Calu3 (cell line): ENCODE results near the gene HDAC4. TPM values are rescaled to one million over a fixed set of nuclear protein-coding genes. Genes with fewer than 3 reads are reported as not detected.

ENCODE experiments used
- BruUV-seq: library from RNA; stranded (reverse); fragments of 400-500 nt; replicated peaks from 2 replicates; lab custom pipeline; 2021; lab: Mats Ljungman, UMichigan
- CTCF ChIA-PET: fragments of 300-600 bp; sonication (Branson Sonifier 250); formaldehyde crosslinking; loops from one replicate; lab custom pipeline; 2022; ENCODE audit warnings: antibody characterized with exemption; lab: Charles Lee
- DNase-seq: peaks from one replicate; pipeline ENCODE4 v3.0.0; 2022
- H3K27ac Mint-ChIP-seq: one replicate; pipeline ENCODE4 v1.8.0; 2022; ENCODE audit warnings: mixed read lengths; ENCODE audit not compliant: unreplicated experiment
- H3K27me3 Mint-ChIP-seq: one replicate; pipeline ENCODE4 v1.8.0; 2022; ENCODE audit warnings: mixed read lengths; ENCODE audit not compliant: unreplicated experiment
- H3K36me3 Mint-ChIP-seq: one replicate; pipeline ENCODE4 v1.8.0; 2022; ENCODE audit warnings: mild to moderate bottlenecking, moderate library complexity, mixed read lengths; ENCODE audit not compliant: insufficient read depth, unreplicated experiment
- H3K4me1 Mint-ChIP-seq: one replicate; pipeline ENCODE4 v1.8.0; 2022; ENCODE audit warnings: mild to moderate bottlenecking, low read depth, mixed read lengths; ENCODE audit not compliant: unreplicated experiment
- H3K4me3 Mint-ChIP-seq: one replicate; pipeline ENCODE4 v1.8.0; 2022; ENCODE audit warnings: mild to moderate bottlenecking, low read depth, moderate library complexity, mixed read lengths; ENCODE audit not compliant: unreplicated experiment
- H3K9me3 Mint-ChIP-seq: one replicate; pipeline ENCODE4 v1.8.0; 2022; ENCODE audit warnings: low read depth, mixed read lengths; ENCODE audit not compliant: unreplicated experiment
- intact Hi-C: fragments of 100-400 bp; cut with micrococcal nuclease; formaldehyde crosslinking; loops from one replicate; pipeline ENCODE4 v1.10.0; 2022; ENCODE audit not compliant: unreplicated experiment
- total RNA-seq: library from RNA; stranded (reverse); gene quantifications from 2 replicates; pipeline ENCODE4 v1.2.3, GENCODE V29; 2022
- TF ChIP-seq, protein P1 (sequence below): fragments of 200-600 bp; IDR thresholded peaks from one replicate; pipeline ENCODE4 v1.8.0; 2022; ENCODE audit warnings: antibody characterized with exemption; ENCODE audit not compliant: unreplicated experiment

Gene HDAC4
- total RNA-seq, 1 experiment from 2014 or later = 39.6 TPM

DNA sequence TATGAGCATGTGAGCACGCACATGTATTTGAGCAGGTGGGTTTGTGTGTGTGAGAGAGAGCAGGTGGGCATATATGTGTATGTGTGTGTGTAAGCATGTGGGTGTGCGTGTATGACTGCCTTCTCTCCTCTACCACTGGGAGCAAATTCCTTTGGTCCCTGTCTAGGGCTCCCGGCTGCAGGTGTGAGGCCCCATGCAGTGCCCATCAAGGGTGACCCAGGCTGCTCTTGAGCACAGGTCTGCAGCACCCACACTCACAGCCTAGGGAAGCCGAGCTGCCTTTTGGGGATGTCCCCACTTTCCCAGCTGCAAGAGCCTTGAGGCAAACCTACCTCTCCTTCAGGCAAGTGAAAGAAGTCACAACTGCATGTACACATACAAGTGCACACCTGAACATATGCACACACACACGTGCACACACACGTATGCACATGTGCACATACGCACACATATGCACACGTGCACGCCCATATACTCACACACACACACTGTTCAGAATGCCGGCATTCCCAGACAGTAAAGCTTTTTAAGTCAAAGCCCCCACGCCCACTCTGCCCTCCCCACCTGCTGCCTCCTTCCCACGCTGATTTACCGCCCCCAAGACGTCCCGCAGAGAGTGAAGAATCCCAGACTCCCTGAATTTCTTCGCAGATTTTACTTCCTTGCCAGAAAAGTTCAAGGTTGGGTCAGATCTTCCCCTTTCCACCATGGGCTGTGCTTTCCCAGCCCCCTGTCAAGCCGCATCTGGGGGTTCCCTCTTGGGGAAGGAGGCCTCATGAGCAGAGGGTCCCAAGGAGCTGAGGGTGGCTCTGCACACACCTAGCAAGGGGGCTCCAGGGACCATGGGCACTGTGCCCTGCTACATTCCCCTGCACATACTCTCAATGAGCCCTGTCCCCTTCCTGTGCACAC is 382.3 kb downstream of the HDAC4 start:
- Mint-ChIP-seq H3K27ac (no peak overlapping the region), H3K9me3 (no peaks in the 10 kb centered on the region), H3K27me3 (peaks cover 41% of the 10 kb centered on the region), H3K4me3 (no peak overlapping the region), H3K4me1 (no peaks in the 10 kb centered on the region), H3K36me3 (no peaks in the 10 kb centered on the region)
- intact Hi-C loops = no loop called here
- no peak for DNase-seq
- TF ChIP-seq, protein P1, sequence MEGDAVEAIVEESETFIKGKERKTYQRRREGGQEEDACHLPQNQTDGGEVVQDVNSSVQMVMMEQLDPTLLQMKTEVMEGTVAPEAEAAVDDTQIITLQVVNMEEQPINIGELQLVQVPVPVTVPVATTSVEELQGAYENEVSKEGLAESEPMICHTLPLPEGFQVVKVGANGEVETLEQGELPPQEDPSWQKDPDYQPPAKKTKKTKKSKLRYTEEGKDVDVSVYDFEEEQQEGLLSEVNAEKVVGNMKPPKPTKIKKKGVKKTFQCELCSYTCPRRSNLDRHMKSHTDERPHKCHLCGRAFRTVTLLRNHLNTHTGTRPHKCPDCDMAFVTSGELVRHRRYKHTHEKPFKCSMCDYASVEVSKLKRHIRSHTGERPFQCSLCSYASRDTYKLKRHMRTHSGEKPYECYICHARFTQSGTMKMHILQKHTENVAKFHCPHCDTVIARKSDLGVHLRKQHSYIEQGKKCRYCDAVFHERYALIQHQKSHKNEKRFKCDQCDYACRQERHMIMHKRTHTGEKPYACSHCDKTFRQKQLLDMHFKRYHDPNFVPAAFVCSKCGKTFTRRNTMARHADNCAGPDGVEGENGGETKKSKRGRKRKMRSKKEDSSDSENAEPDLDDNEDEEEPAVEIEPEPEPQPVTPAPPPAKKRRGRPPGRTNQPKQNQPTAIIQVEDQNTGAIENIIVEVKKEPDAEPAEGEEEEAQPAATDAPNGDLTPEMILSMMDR = no peak
- CTCF ChIA-PET = no interaction called here
- BruUV-seq = no TSS peak

DNA sequence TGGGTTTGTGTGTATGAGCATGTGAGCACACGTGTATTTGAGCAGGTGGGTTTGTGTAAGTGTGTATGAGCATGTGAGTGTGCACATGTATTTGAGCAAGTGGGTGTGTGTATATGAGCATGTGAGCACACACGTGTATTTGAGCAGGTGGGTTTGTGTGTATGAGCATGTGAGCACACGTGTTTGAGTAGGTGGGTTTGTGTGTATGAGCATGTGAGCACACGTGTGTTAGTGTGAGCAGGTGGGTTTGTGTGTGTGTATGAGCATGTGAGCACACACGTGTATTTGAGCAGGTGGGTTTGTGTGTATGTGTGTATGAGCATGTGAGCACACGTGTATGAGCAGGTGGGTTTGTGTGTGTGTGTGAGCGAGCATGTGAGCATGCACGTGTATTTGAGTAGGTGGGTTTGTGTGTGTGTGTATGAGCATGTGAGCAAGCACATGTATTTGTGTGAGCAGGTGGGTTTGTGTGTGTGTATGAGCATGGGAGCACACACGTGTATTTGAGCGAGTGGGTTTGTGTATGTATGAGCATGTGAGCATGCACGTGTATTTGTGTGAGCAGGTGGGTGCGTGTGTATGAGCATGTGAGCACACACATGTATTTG is 383.2 kb downstream of the HDAC4 start:
- TF ChIP-seq, protein P1 = no peak
- CTCF ChIA-PET = no interaction called here
- Mint-ChIP-seq H3K27ac (no peak overlapping the region), H3K4me3 (no peak overlapping the region), H3K27me3 (peaks cover 38% of the 10 kb centered on the region), H3K36me3 (no peaks in the 10 kb centered on the region), H3K4me1 (no peaks in the 10 kb centered on the region), H3K9me3 (no peaks in the 10 kb centered on the region)
- no peak for DNase-seq
- no TSS peak for BruUV-seq
- intact Hi-C loops = no loop called here

DNA sequence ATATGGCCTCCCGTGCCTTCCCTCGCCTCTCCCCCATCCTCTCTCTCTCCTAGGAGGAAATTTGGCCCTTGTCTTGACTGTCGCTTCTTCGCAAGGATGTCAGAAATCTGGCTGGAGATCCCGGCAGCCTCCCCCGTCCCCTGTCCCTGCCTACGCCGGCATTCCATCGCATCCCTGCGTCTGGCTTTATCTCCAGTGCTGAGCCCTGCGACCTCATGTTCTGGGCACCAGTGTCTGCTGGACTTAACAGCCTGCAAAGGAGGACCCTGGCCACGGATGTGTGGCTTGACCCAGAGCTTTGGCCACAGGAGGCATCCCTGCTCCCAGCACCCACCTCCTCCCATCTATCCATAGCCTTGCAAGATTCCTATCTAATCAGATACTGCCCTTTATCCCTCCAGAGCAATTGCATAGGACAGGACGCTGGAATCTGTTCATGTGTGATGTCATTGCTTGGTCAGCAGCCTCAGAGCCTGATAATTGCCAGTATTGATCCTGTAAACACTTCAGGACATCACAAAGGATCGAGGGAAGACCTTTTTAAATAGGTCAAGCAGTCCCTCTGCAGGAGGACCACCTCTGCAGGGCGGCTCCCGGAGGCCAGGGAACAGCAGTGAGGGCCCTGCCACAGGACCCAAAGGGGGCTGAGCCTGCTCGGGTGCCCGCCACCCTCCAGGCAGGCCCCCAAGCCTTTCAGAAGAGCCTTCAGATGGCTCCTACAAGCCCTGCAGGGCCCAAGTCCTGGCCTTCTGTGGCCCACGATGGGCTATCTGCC is 384.7 kb downstream of the HDAC4 start:
- no TSS peak for BruUV-seq
- Mint-ChIP-seq H3K4me1 (no peaks in the 10 kb centered on the region), H3K27me3 (peaks cover 38% of the 10 kb centered on the region), H3K27ac (no peak overlapping the region), H3K4me3 (no peak overlapping the region), H3K9me3 (no peaks in the 10 kb centered on the region), H3K36me3 (no peaks in the 10 kb centered on the region)
- DNase-seq = no peak
- CTCF ChIA-PET = no interaction called here
- intact Hi-C loops = no loop called here
- TF ChIP-seq, protein P1 = no peak

DNA sequence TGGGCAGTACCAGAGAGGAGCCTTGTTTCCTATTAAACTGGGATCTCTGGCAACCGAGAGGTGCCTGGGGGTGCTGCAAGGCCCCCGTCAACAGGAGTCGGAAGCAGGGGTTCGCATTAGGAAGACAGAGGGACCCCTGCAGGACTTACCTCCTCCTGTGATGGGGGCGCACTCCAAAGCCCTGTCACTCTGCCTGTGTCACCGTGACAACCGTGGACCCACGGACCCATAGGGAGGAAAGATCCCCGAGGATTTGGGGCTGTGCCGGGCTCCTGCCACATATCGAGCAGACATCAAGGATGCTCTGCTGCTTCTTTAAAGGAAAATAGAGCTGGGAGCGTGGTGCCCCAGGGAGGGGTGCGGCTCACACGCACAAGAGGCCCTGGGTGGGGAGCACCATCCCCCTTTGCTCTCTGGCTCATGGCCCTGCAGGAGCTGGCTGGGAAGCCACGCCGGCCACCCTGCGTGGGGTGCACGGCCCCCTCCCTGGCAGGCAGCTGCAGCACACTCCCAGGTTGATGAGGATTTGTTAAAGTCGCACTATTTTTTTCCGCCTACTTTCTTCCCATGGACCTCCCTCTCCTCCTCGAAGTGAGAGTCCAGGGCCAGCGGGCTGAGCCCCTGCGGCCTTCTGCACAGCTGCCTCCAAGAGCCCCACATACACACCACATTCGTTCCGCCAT is 385.5 kb downstream of the HDAC4 start:
- Mint-ChIP-seq H3K27me3 (peaks cover 38% of the 10 kb centered on the region), H3K4me3 (no peak overlapping the region), H3K4me1 (no peaks in the 10 kb centered on the region), H3K27ac (no peak overlapping the region), H3K9me3 (no peaks in the 10 kb centered on the region), H3K36me3 (no peaks in the 10 kb centered on the region)
- CTCF ChIA-PET = no interaction called here
- BruUV-seq = no TSS peak
- no peak for DNase-seq
- intact Hi-C loops = no loop called here
- TF ChIP-seq, protein P1 = no peak
